ENCODE results near the gene CCDC171.

CCDC171 gene

DNA sequence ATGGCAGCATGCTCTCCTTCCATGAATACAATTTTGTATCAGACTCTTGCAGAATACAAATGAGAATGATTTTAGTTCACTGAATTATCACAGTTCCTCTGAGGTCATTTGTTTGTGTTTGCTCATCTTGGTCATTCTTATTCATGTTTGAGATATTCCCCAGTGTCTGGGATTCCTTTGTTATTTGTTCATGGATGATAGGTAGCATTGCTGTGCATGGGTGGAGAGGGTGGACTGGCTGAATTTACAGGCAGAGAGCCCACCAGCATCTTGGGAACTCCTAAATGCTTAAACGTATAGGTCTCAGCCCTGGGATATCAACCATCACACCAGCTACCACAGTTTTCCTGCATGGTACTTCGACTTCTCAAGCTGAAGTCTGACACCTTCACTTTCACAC lies 459.8 kb downstream of the CCDC171 start:
- H3K9ac ChIP-seq (ENCODE audit: low read depth, low read length), result no peak overlapping the region
- no peaks in the 10 kb centered on the region for H3K4me1 ChIP-seq (ENCODE audit: insufficient read depth, low read length)
- peaks cover 1% of the 10 kb centered on the region; the same call in 1 of the 2 replicates for H3K9me3 ChIP-seq (ENCODE audit: control insufficient read depth, insufficient read depth, low read length)
- H3K36me3 ChIP-seq (ENCODE audit: insufficient read depth, low read length), result no peaks in the 10 kb centered on the region

DNA sequence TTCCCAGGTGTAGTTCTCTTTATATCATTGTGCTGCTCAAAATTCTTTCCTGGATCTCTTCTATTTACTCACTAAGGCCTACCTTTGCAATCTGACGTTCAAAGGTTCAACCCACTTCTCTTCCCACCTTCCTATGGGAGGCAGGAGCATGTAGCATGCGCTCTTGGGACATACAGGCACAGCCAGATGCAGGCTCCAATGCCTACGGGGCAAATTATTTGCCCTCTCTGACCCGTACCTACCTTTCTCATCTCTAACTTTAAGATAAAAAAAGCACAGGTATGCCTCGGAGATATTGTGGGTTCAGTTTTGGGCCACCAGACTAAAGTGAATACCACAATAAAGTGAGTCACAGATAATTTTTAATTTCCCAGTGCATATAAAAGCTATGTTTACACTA lies 460.5 kb downstream of the CCDC171 start:
- Histone ChIP-seq H3K4me1 (ENCODE audit: insufficient read depth, low read length) (no peaks in the 10 kb centered on the region), H3K9ac (ENCODE audit: low read depth, low read length) (no peak overlapping the region), H3K36me3 (ENCODE audit: insufficient read depth, low read length) (no peaks in the 10 kb centered on the region), H3K9me3 (ENCODE audit: control insufficient read depth, insufficient read depth, low read length) (peaks cover 6% of the 10 kb centered on the region; the same call in 1 of the 2 replicates)

DNA sequence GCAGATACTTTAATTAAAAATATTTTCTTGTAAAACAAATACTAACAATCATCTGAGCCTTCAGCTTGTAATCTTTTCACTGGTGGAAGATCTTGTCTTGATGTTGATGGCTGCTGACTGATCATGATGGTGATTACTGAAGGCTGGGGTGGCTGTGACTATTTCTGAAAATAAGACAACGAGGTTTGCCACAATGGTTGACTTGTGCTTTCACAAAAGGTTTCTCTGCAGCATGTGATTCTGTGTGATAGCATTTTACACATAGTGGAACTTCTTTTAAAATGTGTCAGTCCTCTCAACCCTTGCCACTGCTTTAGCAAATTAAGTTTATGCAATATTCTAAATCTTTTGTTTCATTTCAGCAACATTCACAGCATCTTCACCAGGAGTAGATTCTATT lies 461.0 kb downstream of the CCDC171 start:
- Histone ChIP-seq H3K4me1 (ENCODE audit: insufficient read depth, low read length) (no peaks in the 10 kb centered on the region), H3K9ac (ENCODE audit: low read depth, low read length) (no peak overlapping the region), H3K9me3 (ENCODE audit: control insufficient read depth, insufficient read depth, low read length) (peaks cover 6% of the 10 kb centered on the region; the same call in 1 of the 2 replicates), H3K36me3 (ENCODE audit: insufficient read depth, low read length) (no peaks in the 10 kb centered on the region)

DNA sequence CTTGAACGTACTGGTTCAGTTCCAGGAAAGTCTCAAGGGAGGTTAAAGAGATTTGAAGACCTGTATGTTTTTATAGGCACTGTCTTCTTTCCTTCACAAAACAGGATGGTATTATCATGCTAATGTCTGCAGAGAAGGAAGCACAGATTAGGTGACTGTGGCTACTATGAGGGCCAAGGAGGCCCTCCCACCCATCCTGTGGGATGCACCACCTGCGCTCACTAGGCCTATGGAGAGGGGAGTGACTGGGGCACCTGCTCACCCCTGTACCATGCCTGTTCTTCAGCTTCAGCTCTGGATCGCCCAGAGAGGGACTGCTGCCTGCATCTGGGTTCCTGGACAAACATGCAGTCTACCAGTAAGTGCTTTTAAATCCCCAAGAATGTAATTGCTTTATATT lies 469.4 kb downstream of the CCDC171 start:
- Histone ChIP-seq H3K9me3 (ENCODE audit: control insufficient read depth, insufficient read depth, low read length) (peaks cover 6% of the 10 kb centered on the region; the same call in 1 of the 2 replicates), H3K9ac (ENCODE audit: low read depth, low read length) (no peak overlapping the region), H3K36me3 (ENCODE audit: insufficient read depth, low read length) (no peaks in the 10 kb centered on the region), H3K4me1 (ENCODE audit: insufficient read depth, low read length) (no peaks in the 10 kb centered on the region)

DNA sequence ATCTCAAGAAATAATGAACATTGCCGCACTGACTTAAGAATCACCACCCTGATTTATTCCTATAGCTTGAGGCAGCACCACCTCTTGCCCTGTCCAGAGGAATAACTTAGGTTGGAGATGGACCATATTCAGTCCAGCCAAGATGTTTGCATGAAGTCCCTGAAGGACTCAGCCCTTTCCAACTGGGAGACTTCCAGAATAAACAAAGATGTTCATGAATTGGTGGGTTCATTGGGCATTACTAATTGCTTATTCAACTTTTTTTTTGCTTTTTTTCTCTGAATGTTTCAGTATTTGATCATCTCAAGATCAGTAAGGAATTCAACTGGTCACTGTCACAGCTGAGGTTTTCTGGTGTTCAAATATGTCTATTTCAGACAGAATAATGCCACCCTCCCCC lies 470.6 kb downstream of the CCDC171 start:
- Histone ChIP-seq H3K9ac (ENCODE audit: low read depth, low read length) (no peak overlapping the region), H3K9me3 (ENCODE audit: control insufficient read depth, insufficient read depth, low read length) (no peaks in the 10 kb centered on the region), H3K36me3 (ENCODE audit: insufficient read depth, low read length) (no peaks in the 10 kb centered on the region), H3K4me1 (ENCODE audit: insufficient read depth, low read length) (no peaks in the 10 kb centered on the region)

All from ES-I3 (cell line).